ENCODE measurements around the gene ANKRD29.

ANKRD29 gene

DNA sequence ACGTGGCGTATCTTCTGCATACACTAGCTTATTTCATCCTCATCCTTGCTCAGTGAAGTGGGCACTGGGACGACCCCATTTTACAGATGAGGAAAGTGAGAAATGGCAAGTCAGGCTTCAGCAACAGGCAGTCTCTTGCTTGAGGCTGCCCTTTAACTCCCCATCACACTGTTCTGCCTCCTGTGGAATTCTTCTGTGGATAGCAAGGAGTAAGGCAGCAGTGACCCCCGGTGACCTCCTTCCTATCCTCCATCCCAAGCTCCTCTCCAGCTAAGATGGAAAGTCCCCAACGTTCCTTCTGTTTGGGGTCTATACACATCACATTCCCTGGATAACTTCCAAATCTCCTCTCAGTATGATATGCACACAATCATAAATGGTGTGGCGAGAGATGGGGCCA lies 10.5 kb downstream of the ANKRD29 start:
- no peak for DNase-seq (ENCODE audit: low read depth)
- H3K4me3 ChIP-seq (ENCODE audit: low read depth, low read length), result no peak overlapping the region
- TF ChIP-seq POLR2A (IDR thresholded peaks at IDR 0.05; ENCODE audit: extremely low read depth, insufficient read length) (no peak), MYC (IDR thresholded peaks at IDR 0.05; ENCODE audit: low read depth, low read length) (no peak)

DNA sequence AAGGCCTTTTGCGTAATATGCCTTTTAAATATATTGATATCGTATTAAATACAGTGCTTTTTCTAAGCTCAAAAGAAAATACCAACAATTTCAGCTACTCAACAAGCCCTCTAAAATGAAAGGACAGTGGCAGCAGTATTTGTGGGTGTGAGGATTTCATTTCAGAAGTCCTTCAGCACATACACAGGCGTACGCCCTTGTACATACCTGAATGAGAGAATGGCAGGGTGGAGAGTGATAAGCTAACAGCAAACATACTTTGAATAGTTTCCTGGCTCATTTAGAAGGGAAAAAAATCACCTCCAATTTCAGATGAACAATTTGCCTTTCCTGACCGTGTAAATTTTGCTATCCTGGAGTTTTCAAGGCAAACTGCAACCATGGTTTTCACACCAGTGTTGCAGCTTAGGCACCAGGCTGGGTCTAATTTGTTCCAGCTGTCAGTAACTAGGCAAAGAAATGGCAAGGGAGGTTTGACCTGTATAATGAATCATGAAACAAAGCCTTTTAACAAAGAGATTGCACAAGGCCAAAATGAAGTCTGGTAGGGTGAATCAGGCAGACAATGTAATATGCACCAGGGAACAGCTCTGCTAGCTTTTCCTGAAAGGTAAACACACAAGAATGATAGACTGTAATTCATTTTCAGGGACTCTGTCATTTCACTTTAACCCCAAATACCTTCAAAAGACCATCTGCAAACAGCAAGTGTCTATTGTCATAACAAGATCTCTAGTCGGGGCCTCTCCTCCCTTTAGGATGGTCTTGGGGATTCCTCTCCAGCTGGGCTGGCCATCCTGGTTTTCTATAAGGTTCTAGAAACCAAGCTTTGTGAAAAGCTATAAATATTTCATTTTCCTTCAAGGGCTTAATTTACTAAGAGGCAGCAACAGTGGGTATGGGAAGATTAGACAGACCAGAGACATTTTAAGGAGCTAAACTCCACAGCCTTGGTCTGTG lies 11.5 kb downstream of the ANKRD29 start:
- H3K4me3 ChIP-seq (ENCODE audit: low read depth, low read length), result no peak overlapping the region
- TF ChIP-seq MYC (IDR thresholded peaks at IDR 0.05; ENCODE audit: low read depth, low read length), result no peak
- TF ChIP-seq, protein P1, sequence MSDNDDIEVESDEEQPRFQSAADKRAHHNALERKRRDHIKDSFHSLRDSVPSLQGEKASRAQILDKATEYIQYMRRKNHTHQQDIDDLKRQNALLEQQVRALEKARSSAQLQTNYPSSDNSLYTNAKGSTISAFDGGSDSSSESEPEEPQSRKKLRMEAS (IDR thresholded peaks at IDR 0.05; ENCODE audit: low read depth, low read length), result no peak
- TF ChIP-seq POLR2A (IDR thresholded peaks at IDR 0.05; ENCODE audit: extremely low read depth, insufficient read length), result no peak
- no peak for TF ChIP-seq CTCF (IDR thresholded peaks at IDR 0.05; ENCODE audit: low read depth, low read length)
- peak; percentile 37 for DNase-seq (ENCODE audit: low read depth)

DNA sequence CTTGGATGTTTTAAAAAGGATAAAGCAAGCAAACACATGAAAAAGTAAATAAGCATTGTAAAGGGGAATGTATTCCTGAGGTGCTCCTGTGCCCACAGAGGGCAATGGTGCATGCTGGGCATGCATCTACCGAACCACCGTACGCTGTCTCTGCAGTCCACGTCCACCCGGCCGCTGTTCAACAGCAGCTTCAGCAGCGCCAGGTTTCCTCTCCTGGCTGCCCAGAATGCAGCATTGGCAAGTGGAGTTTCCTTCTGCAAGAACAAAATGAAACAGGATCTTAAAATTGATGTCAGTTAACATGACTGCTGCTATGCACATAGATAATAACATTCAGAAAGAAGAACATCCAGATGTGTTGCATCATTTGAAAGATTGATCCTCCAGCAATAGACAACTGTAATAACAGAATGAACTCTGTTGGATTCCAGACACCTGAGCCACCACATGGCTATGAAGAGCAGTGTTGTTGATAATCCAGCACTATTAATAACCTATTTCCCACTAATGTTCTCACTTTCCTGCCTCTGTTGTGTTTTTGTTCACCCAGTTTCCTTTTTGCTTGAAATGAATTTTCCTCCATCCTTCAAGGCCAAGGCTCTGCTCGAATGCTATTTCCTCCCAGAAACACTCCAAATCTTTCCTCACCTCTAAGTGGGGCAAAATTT lies 13.6 kb downstream of the ANKRD29 start:
- H3K4me3 ChIP-seq (ENCODE audit: low read depth, low read length), result no peak overlapping the region
- TF ChIP-seq MYC (IDR thresholded peaks at IDR 0.05; ENCODE audit: low read depth, low read length) (no peak), POLR2A (IDR thresholded peaks at IDR 0.05; ENCODE audit: extremely low read depth, insufficient read length) (no peak), CTCF (IDR thresholded peaks at IDR 0.05; ENCODE audit: low read depth, low read length) (no peak)
- TF ChIP-seq, protein P1 (IDR thresholded peaks at IDR 0.05; ENCODE audit: low read depth, low read length), result no peak
- DNase-seq (ENCODE audit: low read depth), result no peak

DNA sequence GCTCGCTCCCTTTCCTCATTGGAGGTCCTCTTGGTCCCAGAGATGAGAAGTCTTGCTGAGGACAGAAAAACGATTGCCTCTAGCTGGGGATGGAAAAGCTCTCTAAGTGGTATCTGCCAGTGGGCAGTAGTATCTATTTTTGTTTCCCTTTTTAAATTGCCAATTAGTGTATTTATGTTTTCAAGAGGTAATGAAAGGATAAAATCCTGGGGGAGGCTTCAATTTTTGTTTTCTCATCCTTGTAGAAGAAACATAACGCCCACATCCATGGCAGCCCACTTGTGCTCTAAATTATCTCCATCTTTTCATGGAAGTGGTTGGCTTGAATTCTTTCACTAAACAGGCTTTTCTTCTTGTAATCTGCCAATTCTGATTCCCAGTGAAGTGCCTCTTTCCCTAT lies 14.3 kb downstream of the ANKRD29 start:
- H3K4me3 ChIP-seq (ENCODE audit: low read depth, low read length), result no peak overlapping the region
- TF ChIP-seq CTCF (IDR thresholded peaks at IDR 0.05; ENCODE audit: low read depth, low read length) (no peak), POLR2A (IDR thresholded peaks at IDR 0.05; ENCODE audit: extremely low read depth, insufficient read length) (no peak), MYC (IDR thresholded peaks at IDR 0.05; ENCODE audit: low read depth, low read length) (no peak)
- TF ChIP-seq, protein P1 (IDR thresholded peaks at IDR 0.05; ENCODE audit: low read depth, low read length), result no peak
- DNase-seq (ENCODE audit: low read depth), result no peak

GRCh38 chr18:23646282-23646681 lies 16.4 kb downstream of the ANKRD29 start:
- TF ChIP-seq MYC (IDR thresholded peaks at IDR 0.05; ENCODE audit: low read depth, low read length) (no peak), POLR2A (IDR thresholded peaks at IDR 0.05; ENCODE audit: extremely low read depth, insufficient read length) (no peak), CTCF (IDR thresholded peaks at IDR 0.05; ENCODE audit: low read depth, low read length) (no peak)
- TF ChIP-seq, protein P1 (IDR thresholded peaks at IDR 0.05; ENCODE audit: low read depth, low read length), result no peak
- DNase-seq (ENCODE audit: low read depth), result no peak
- H3K4me3 ChIP-seq (ENCODE audit: low read depth, low read length), result no peak overlapping the region

GRCh38 chr18:23645568-23646175 lies 17.0 kb downstream of the ANKRD29 start:
- TF ChIP-seq, protein P1 (IDR thresholded peaks at IDR 0.05; ENCODE audit: low read depth, low read length), result no peak
- no peak for TF ChIP-seq POLR2A (IDR thresholded peaks at IDR 0.05; ENCODE audit: extremely low read depth, insufficient read length)
- no peak for TF ChIP-seq CTCF (IDR thresholded peaks at IDR 0.05; ENCODE audit: low read depth, low read length)
- TF ChIP-seq MYC (IDR thresholded peaks at IDR 0.05; ENCODE audit: low read depth, low read length), result no peak
- DNase-seq (ENCODE audit: low read depth), result no peak
- no peak overlapping the region for H3K4me3 ChIP-seq (ENCODE audit: low read depth, low read length)
